ENCODE results near the gene CIROP. TPM values are rescaled to one million over a fixed set of nuclear protein-coding genes. Genes with fewer than 3 reads are reported as not detected.
A peak's percentile ranks its signal among the peaks of the same experiment; 100 is the strongest.

CIROP gene
- total and polyA plus RNA-seq, 9 of the 15 experiments (the other 6 are each of a cell fraction or from before 2014, with no cell fraction given) = not detected

- no peak for TF ChIP-seq STAT6 (CRISPR knock-in tag; IDR thresholded peaks at IDR 0.05)
- TF ChIP-seq CHAMP1 (IDR thresholded peaks at IDR 0.05) = peak; percentile 94
- no peak; the same call in 1 of the 2 replicates for TF ChIP-seq PHF21A (IDR thresholded peaks at IDR 0.05; ENCODE audit: borderline replicate concordance, low read depth)
- no peak for TF ChIP-seq ZNF444 (CRISPR knock-in tag; IDR thresholded peaks at IDR 0.05)
- TF ChIP-seq NBN (IDR thresholded peaks at IDR 0.05; ENCODE audit: low read depth) = peak; percentile 86
- no peak for TF ChIP-seq SRSF3 (IDR thresholded peaks at IDR 0.05; ENCODE audit: insufficient read depth, low read length)
- TF ChIP-seq PTRF (tag; IDR thresholded peaks at IDR 0.05) = no peak
- no peak for TF ChIP-seq HIVEP1 (CRISPR knock-in tag; IDR thresholded peaks at IDR 0.05)
- TF ChIP-seq GMEB1 (CRISPR knock-in tag; IDR thresholded peaks at IDR 0.05) = no peak
- TF ChIP-seq ZNF263 (CRISPR knock-in tag; IDR thresholded peaks at IDR 0.05; ENCODE audit: borderline replicate concordance) = no peak
- no peak for TF ChIP-seq ZFP1 (CRISPR knock-in tag; IDR thresholded peaks at IDR 0.05)
- TF ChIP-seq POLR3G (IDR thresholded peaks at IDR 0.05; ENCODE audit: extremely low read depth, insufficient read length, insufficient replicate concordance) = no peak
- TF ChIP-seq HBP1 (CRISPR knock-in tag; IDR thresholded peaks at IDR 0.05) = 0 out of 2 replicates have a peak, but pooled peaks have one; percentile 35
- TF ChIP-seq EWSR1 (IDR thresholded peaks at IDR 0.05; ENCODE audit: borderline replicate concordance, low read depth, partially characterized antibody) = no peak
- TF ChIP-seq ZNF134 (CRISPR knock-in tag; conservative IDR thresholded peaks at IDR 0.05) = 0 out of 2 replicates have a peak, but pooled peaks have one; percentile 29
- TF ChIP-seq PPARD (CRISPR knock-in tag; IDR thresholded peaks at IDR 0.05) = no peak
- TF ChIP-seq ZSCAN32 (CRISPR knock-in tag; IDR thresholded peaks at IDR 0.05) = no peak
- TF ChIP-seq NFYB (IDR thresholded peaks at IDR 0.05; ENCODE audit: extremely low read depth, insufficient read length) = no peak
- peak in 1 of 2 experiments; percentile 87 for TF ChIP-seq NCOA2 (IDR thresholded peaks at IDR 0.05; ENCODE audit: partially characterized antibody in 2 of 2)
- no peak for TF ChIP-seq BDP1 (IDR thresholded peaks at IDR 0.05; ENCODE audit: insufficient read depth, insufficient read length)
Observed at GRCh38 chr14:23146351-23146910, 41.6 kb upstream of the CIROP start (continued).

Measured in K562 (cell line).